Upper lobe of right lung (tissue), 1 donor: ENCODE measurements around the gene WASHC1. TPM values are rescaled to one million over a fixed set of nuclear protein-coding genes. Genes with fewer than 3 reads are reported as not detected.
"Not testable (repeated sequence)": the region's sequence is repeated elsewhere in the genome, so short reads cannot be mapped to it uniquely, and the experiment has no call there.

ENCODE experiments used
- ATAC-seq: fragments of 200-7000 bp; cut with Tn5 transposase; one replicate; pipeline ENCODE4 v1.9.1; 2020; ENCODE audit warnings: mild to moderate bottlenecking, moderate library complexity
- DNase-seq: peaks from one replicate; pipeline ENCODE4 v3.0.0-alpha.2; 2020
- H3K27ac ChIP-seq: fragments of 200-600 bp; one replicate; pipeline ENCODE4 v1.8.0; 2022
- H3K27me3 ChIP-seq: fragments of 200-600 bp; one replicate; pipeline ENCODE4 v1.8.0; 2022; ENCODE audit warnings: mild to moderate bottlenecking
- H3K36me3 ChIP-seq: fragments of 200-600 bp; one replicate; pipeline ENCODE4 v1.8.0; 2022
- H3K4me1 ChIP-seq: fragments of 200-600 bp; one replicate; pipeline ENCODE4 v1.8.0; 2022
- H3K4me3 ChIP-seq: fragments of 200-600 bp; one replicate; pipeline ENCODE4 v1.8.0; 2022; ENCODE audit warnings: mild to moderate bottlenecking
- H3K9me3 ChIP-seq: fragments of 200-600 bp; one replicate; pipeline ENCODE4 v1.8.0; 2022
- CTCF ChIP-seq: fragments of 200-600 bp; IDR thresholded peaks from one replicate; pipeline ENCODE4 v1.8.0; 2022; ENCODE audit warnings: antibody characterized with exemption
- intact Hi-C: fragments of 100-400 bp; cut with DNase I; formaldehyde crosslinking; loops from one replicate; pipeline ENCODE4 v1.11.0; 2022
- total RNA-seq: library from RNA; stranded (reverse); fragmentation: NEBNext Ultra II Directional; extraction: Animal tissue kit (Norgen Biotek cat#: 25700); gene quantifications from one replicate; pipeline ENCODE4 v1.2.1, GENCODE V29; 2021
- donor health status: DM: no; HTN: yes; CAD: no; lungs with severe emphysema.

Gene WASHC1
- total RNA-seq, 1 donor from 2014 or later = 21.7 TPM

- H3K27ac ChIP-seq, intact Hi-C loops, H3K27me3 ChIP-seq, H3K4me3 ChIP-seq, ATAC-seq, H3K36me3 ChIP-seq, H3K9me3 ChIP-seq, H3K4me1 ChIP-seq, DNase-seq: not testable (repeated sequence)
These were observed 14.4 kb upstream of the WASHC1 start for GRCh38 chr9:43636-44035.

GRCh38 chr9:43116-43515 is 13.9 kb upstream of the WASHC1 start:
- H3K4me1 ChIP-seq, intact Hi-C loops, H3K27ac ChIP-seq, H3K9me3 ChIP-seq, DNase-seq, ATAC-seq, H3K27me3 ChIP-seq, H3K4me3 ChIP-seq, H3K36me3 ChIP-seq: not testable (repeated sequence)

GRCh38 chr9:41819-42218 is 12.6 kb upstream of the WASHC1 start:
- ATAC-seq = not testable (repeated sequence)

GRCh38 chr9:41261-41676 is 12.0 kb upstream of the WASHC1 start:
- H3K4me3 ChIP-seq, H3K4me1 ChIP-seq, H3K27me3 ChIP-seq, intact Hi-C loops, DNase-seq, H3K36me3 ChIP-seq, H3K27ac ChIP-seq, H3K9me3 ChIP-seq: not testable (repeated sequence)
- ATAC-seq = peak; percentile 84

More at GRCh38 chr9:41819-42218, 12.6 kb upstream of the WASHC1 start:
- H3K4me3 ChIP-seq, H3K4me1 ChIP-seq, DNase-seq, intact Hi-C loops, H3K36me3 ChIP-seq, H3K9me3 ChIP-seq, H3K27me3 ChIP-seq, H3K27ac ChIP-seq: not testable (repeated sequence)

- H3K9me3 ChIP-seq, H3K36me3 ChIP-seq, H3K27ac ChIP-seq, H3K4me1 ChIP-seq, ATAC-seq, DNase-seq, H3K4me3 ChIP-seq, H3K27me3 ChIP-seq, intact Hi-C loops: not testable (repeated sequence)
These were observed 3.1 kb upstream of the WASHC1 start for GRCh38 chr9:32308-32707.

GRCh38 chr9:28775-29174 is 481 bp downstream of the WASHC1 start:
- H3K9me3 ChIP-seq, DNase-seq, H3K36me3 ChIP-seq, H3K27ac ChIP-seq, ATAC-seq, intact Hi-C loops, H3K27me3 ChIP-seq, H3K4me1 ChIP-seq: not testable (repeated sequence)
- peak overlapping the region; percentile 46 for H3K4me3 ChIP-seq

- H3K27ac ChIP-seq, H3K27me3 ChIP-seq, intact Hi-C loops, DNase-seq, H3K9me3 ChIP-seq, H3K4me1 ChIP-seq, ATAC-seq, H3K36me3 ChIP-seq, H3K4me3 ChIP-seq: not testable (repeated sequence)
These were observed 7.6 kb downstream of the WASHC1 start for GRCh38 chr9:21621-22020.

GRCh38 chr9:16875-17274 is 12.4 kb downstream of the WASHC1 start:
- DNase-seq = peak; percentile 57
- not testable (repeated sequence) for ATAC-seq

GRCh38 chr9:14129-14809 is 15.0 kb downstream of the WASHC1 start:
- H3K4me3 ChIP-seq, H3K4me1 ChIP-seq, H3K27ac ChIP-seq, H3K27me3 ChIP-seq, intact Hi-C loops, H3K36me3 ChIP-seq, H3K9me3 ChIP-seq, ATAC-seq: not testable (repeated sequence)
- DNase-seq = peak; percentile 88

More at GRCh38 chr9:16875-17274, 12.4 kb downstream of the WASHC1 start:
- H3K4me1 ChIP-seq, H3K27ac ChIP-seq, intact Hi-C loops, H3K36me3 ChIP-seq, H3K4me3 ChIP-seq, H3K27me3 ChIP-seq, H3K9me3 ChIP-seq: not testable (repeated sequence)

- H3K4me1 ChIP-seq, H3K27me3 ChIP-seq, H3K9me3 ChIP-seq, H3K27ac ChIP-seq, H3K4me3 ChIP-seq, H3K36me3 ChIP-seq, intact Hi-C loops, ATAC-seq: not testable (repeated sequence)
- DNase-seq = peak; percentile 92
- TF ChIP-seq CTCF = peak; percentile 51
These were observed 18.1 kb downstream of the WASHC1 start for GRCh38 chr9:11206-11605.

GRCh38 chr9:10653-11053 is 18.6 kb downstream of the WASHC1 start:
- peak; percentile 55 for ATAC-seq
- H3K4me1 ChIP-seq, H3K27ac ChIP-seq, H3K36me3 ChIP-seq, H3K9me3 ChIP-seq, H3K4me3 ChIP-seq, intact Hi-C loops, H3K27me3 ChIP-seq: not testable (repeated sequence)
- DNase-seq = peak; percentile 72

GRCh38 chr9:10207-10606 is 19.0 kb downstream of the WASHC1 start:
- intact Hi-C loops, H3K27ac ChIP-seq, H3K4me1 ChIP-seq, H3K27me3 ChIP-seq, H3K36me3 ChIP-seq, H3K9me3 ChIP-seq, DNase-seq, H3K4me3 ChIP-seq: not testable (repeated sequence)
- peak; percentile 54 for ATAC-seq
